T-helper 17 cell (primary cell): ENCODE measurements around the gene NWD2. TPM values are rescaled to one million over a fixed set of nuclear protein-coding genes. Genes with fewer than 3 reads are reported as not detected.

Experiments used
- ATAC-seq: fragments of 150-1000 bp; cut with Tn5 transposase; 2 replicates; pipeline ENCODE4 v1.10.0; 2021; ENCODE audit warnings: mild to moderate bottlenecking, moderate library complexity
- DNase-seq, 3 donors: peaks; one replicate each; pipeline versions ENCODE4 v3.0.0 to v3.0.0-alpha.2; 2020 to 2021
- H3K9me3 ChIP-seq: one replicate; pipeline ENCODE4 v1.7.0; 2013; ENCODE audit warnings: low read length, mild to moderate bottlenecking; ENCODE audit not compliant: control insufficient read depth, poor library complexity, severe bottlenecking
- H3K27ac Mint-ChIP-seq: one replicate; pipeline ENCODE4 v1.8.0; 2022; ENCODE audit warnings: mild to moderate bottlenecking, moderate library complexity, mixed read lengths
- H3K27me3 Mint-ChIP-seq: one replicate; pipeline ENCODE4 v1.8.0; 2022; ENCODE audit warnings: mixed read lengths
- H3K36me3 Mint-ChIP-seq: one replicate; pipeline ENCODE4 v1.8.0; 2022; ENCODE audit warnings: low read depth, mixed read lengths
- H3K4me1 Mint-ChIP-seq: one replicate; pipeline ENCODE4 v1.8.0; 2022; ENCODE audit warnings: mild to moderate bottlenecking, mixed read lengths
- H3K4me3 Mint-ChIP-seq: one replicate; pipeline ENCODE4 v1.8.0; 2022; ENCODE audit warnings: mild to moderate bottlenecking, moderate library complexity, mixed read lengths
- total RNA-seq, 4 donors: library from RNA in 2 of 4; stranded (reverse) in 2 of 4; gene quantifications; one replicate each; pipeline ENCODE4 v1.2.3 and lab custom pipeline; 2022 to 2026

The NWD2 gene
- total RNA-seq, 2 donors from 2014 or later: not detected

GRCh38 chr4:37320513-37321235 is 76.1 kb downstream of the NWD2 start:
- Mint-ChIP-seq H3K4me1 (no peaks in the 10 kb centered on the region), H3K4me3 (no peak overlapping the region), H3K27ac (no peak overlapping the region), H3K27me3 (no peaks in the 10 kb centered on the region), H3K36me3 (no peaks in the 10 kb centered on the region)
- DNase-seq: no peak
- H3K9me3 ChIP-seq: no peaks in the 10 kb centered on the region
- no peak for ATAC-seq

GRCh38 chr4:37322122-37322521 is 77.6 kb downstream of the NWD2 start:
- Mint-ChIP-seq H3K36me3 (no peaks in the 10 kb centered on the region), H3K4me1 (no peaks in the 10 kb centered on the region), H3K27me3 (no peaks in the 10 kb centered on the region), H3K27ac (no peak overlapping the region), H3K4me3 (no peak overlapping the region)
- no peak for ATAC-seq
- DNase-seq: no peak
- no peaks in the 10 kb centered on the region for H3K9me3 ChIP-seq

GRCh38 chr4:37324546-37324945 is 80.0 kb downstream of the NWD2 start:
- Mint-ChIP-seq H3K36me3 (no peaks in the 10 kb centered on the region), H3K4me3 (no peak overlapping the region), H3K4me1 (no peaks in the 10 kb centered on the region), H3K27ac (no peak overlapping the region), H3K27me3 (no peaks in the 10 kb centered on the region)
- no peak for DNase-seq
- no peak for ATAC-seq
- no peaks in the 10 kb centered on the region for H3K9me3 ChIP-seq

GRCh38 chr4:37326852-37327251 is 82.3 kb downstream of the NWD2 start:
- no peaks in the 10 kb centered on the region for H3K27me3 Mint-ChIP-seq
- no peak for ATAC-seq
- no peak overlapping the region for H3K4me3 Mint-ChIP-seq
- H3K9me3 ChIP-seq: no peaks in the 10 kb centered on the region
- H3K4me1 Mint-ChIP-seq: no peaks in the 10 kb centered on the region
- H3K36me3 Mint-ChIP-seq: no peaks in the 10 kb centered on the region
- H3K27ac Mint-ChIP-seq: no peak overlapping the region
- DNase-seq: no peak

- Mint-ChIP-seq H3K27ac (no peak overlapping the region), H3K4me1 (no peaks in the 10 kb centered on the region), H3K36me3 (no peaks in the 10 kb centered on the region), H3K4me3 (no peak overlapping the region), H3K27me3 (no peaks in the 10 kb centered on the region)
- ATAC-seq (no peak), DNase-seq (no peak)
- H3K9me3 ChIP-seq: no peaks in the 10 kb centered on the region
These were observed 94.4 kb downstream of the NWD2 start for GRCh38 chr4:37338972-37339371.

- Mint-ChIP-seq H3K4me3 (no peak overlapping the region), H3K27ac (no peak overlapping the region), H3K4me1 (no peaks in the 10 kb centered on the region), H3K36me3 (no peaks in the 10 kb centered on the region), H3K27me3 (peaks cover 19% of the 10 kb centered on the region)
- ATAC-seq (no peak), DNase-seq (no peak)
- H3K9me3 ChIP-seq: no peaks in the 10 kb centered on the region
These were observed 114.2 kb downstream of the NWD2 start for GRCh38 chr4:37358748-37359147.

- no peak overlapping the region for H3K27ac Mint-ChIP-seq
- H3K4me1 Mint-ChIP-seq: no peaks in the 10 kb centered on the region
- DNase-seq (no peak), ATAC-seq (no peak)
- H3K27me3 Mint-ChIP-seq: peaks cover 19% of the 10 kb centered on the region
- no peaks in the 10 kb centered on the region for H3K36me3 Mint-ChIP-seq
- H3K4me3 Mint-ChIP-seq: no peak overlapping the region
- H3K9me3 ChIP-seq: no peaks in the 10 kb centered on the region
These were observed 114.7 kb downstream of the NWD2 start for GRCh38 chr4:37359261-37359660.

GRCh38 chr4:37365888-37366287 is 121.3 kb downstream of the NWD2 start:
- H3K27ac Mint-ChIP-seq: no peak overlapping the region
- DNase-seq (no peak), ATAC-seq (no peak)
- no peak overlapping the region for H3K4me3 Mint-ChIP-seq
- H3K36me3 Mint-ChIP-seq: no peaks in the 10 kb centered on the region
- H3K27me3 Mint-ChIP-seq: peaks cover 13% of the 10 kb centered on the region
- no peaks in the 10 kb centered on the region for H3K4me1 Mint-ChIP-seq
- H3K9me3 ChIP-seq: no peaks in the 10 kb centered on the region

- Mint-ChIP-seq H3K27me3 (peaks cover 16% of the 10 kb centered on the region), H3K36me3 (no peaks in the 10 kb centered on the region), H3K4me3 (no peak overlapping the region), H3K27ac (no peak overlapping the region), H3K4me1 (no peaks in the 10 kb centered on the region)
- DNase-seq: no peak
- no peak for ATAC-seq
- no peaks in the 10 kb centered on the region for H3K9me3 ChIP-seq
These were observed 123.4 kb downstream of the NWD2 start for GRCh38 chr4:37367901-37368300.

- no peaks in the 10 kb centered on the region for H3K4me1 Mint-ChIP-seq
- H3K9me3 ChIP-seq: no peaks in the 10 kb centered on the region
- no peak for ATAC-seq
- no peak for DNase-seq
- peaks cover 29% of the 10 kb centered on the region for H3K27me3 Mint-ChIP-seq
- no peak overlapping the region for H3K4me3 Mint-ChIP-seq
- no peak overlapping the region for H3K27ac Mint-ChIP-seq
- H3K36me3 Mint-ChIP-seq: no peaks in the 10 kb centered on the region
These were observed 125.5 kb downstream of the NWD2 start for GRCh38 chr4:37370052-37370451.

- no peak overlapping the region for H3K27ac Mint-ChIP-seq
- peaks cover 22% of the 10 kb centered on the region for H3K27me3 Mint-ChIP-seq
- ATAC-seq: no peak
- H3K9me3 ChIP-seq: no peaks in the 10 kb centered on the region
- H3K4me3 Mint-ChIP-seq: no peak overlapping the region
- DNase-seq: no peak
- H3K36me3 Mint-ChIP-seq: no peaks in the 10 kb centered on the region
- no peaks in the 10 kb centered on the region for H3K4me1 Mint-ChIP-seq
These were observed 136.6 kb downstream of the NWD2 start for GRCh38 chr4:37381040-37381668.

GRCh38 chr4:37383579-37384229 is 139.2 kb downstream of the NWD2 start:
- Mint-ChIP-seq H3K4me3 (no peak overlapping the region), H3K4me1 (no peaks in the 10 kb centered on the region), H3K27ac (no peak overlapping the region), H3K36me3 (no peaks in the 10 kb centered on the region), H3K27me3 (peaks cover 17% of the 10 kb centered on the region)
- no peak for DNase-seq
- H3K9me3 ChIP-seq: no peaks in the 10 kb centered on the region
- ATAC-seq: no peak

- H3K4me3 Mint-ChIP-seq: no peak overlapping the region
- no peak for DNase-seq
- peaks cover 24% of the 10 kb centered on the region for H3K27me3 Mint-ChIP-seq
- no peaks in the 10 kb centered on the region for H3K36me3 Mint-ChIP-seq
- H3K9me3 ChIP-seq: no peaks in the 10 kb centered on the region
- no peaks in the 10 kb centered on the region for H3K4me1 Mint-ChIP-seq
- H3K27ac Mint-ChIP-seq: no peak overlapping the region
- no peak for ATAC-seq
These were observed 140.9 kb downstream of the NWD2 start for GRCh38 chr4:37385424-37385823.
